Neuronal stem cell (in vitro differentiated cells): ENCODE measurements around the gene GOSR1.
"Not testable (repeated sequence)": the region's sequence is repeated elsewhere in the genome, so short reads cannot be mapped to it uniquely, and the experiment has no call there.

Source experiments
- DNase-seq: peaks from one replicate; pipeline ENCODE4 v3.0.0-alpha.2; 2013; ENCODE audit warnings: low spot score
- H2AFZ ChIP-seq: one replicate; pipeline ENCODE4 v1.6.1; 2013; ENCODE audit warnings: mild to moderate bottlenecking, low read length, inconsistent platforms
- H2AK5ac ChIP-seq: 2 replicates; pipeline ENCODE4 v1.6.1; 2013; ENCODE audit warnings: low read depth, mild to moderate bottlenecking, inconsistent platforms, low read length, moderate library complexity, mixed read lengths
- H2BK120ac ChIP-seq: 2 replicates; pipeline ENCODE4 v1.6.1; 2013; ENCODE audit warnings: low read depth, mild to moderate bottlenecking, inconsistent platforms, low read length, moderate library complexity, mixed read lengths
- H2BK12ac ChIP-seq: one replicate; pipeline ENCODE4 v1.6.1; 2013; ENCODE audit warnings: low read length, inconsistent platforms
- H2BK15ac ChIP-seq: 2 replicates; pipeline ENCODE4 v1.6.1; 2013; ENCODE audit warnings: mild to moderate bottlenecking, low read length, inconsistent platforms, mixed read lengths
- H2BK5ac ChIP-seq: one replicate; pipeline ENCODE4 v1.6.1; 2013; ENCODE audit warnings: inconsistent platforms, mild to moderate bottlenecking, low read length, moderate library complexity
- H3K14ac ChIP-seq: one replicate; pipeline ENCODE4 v1.6.1; 2013; ENCODE audit warnings: low read length, inconsistent platforms
- H3K18ac ChIP-seq: 2 replicates; pipeline ENCODE4 v1.6.1; 2013; ENCODE audit warnings: low read length, inconsistent platforms
- H3K23ac ChIP-seq: 2 replicates; pipeline ENCODE4 v1.6.1; 2013; ENCODE audit warnings: low read depth, mild to moderate bottlenecking, mixed read lengths, low read length, inconsistent platforms; ENCODE audit not compliant: poor library complexity
- H3K27ac ChIP-seq: replicated peaks from 3 replicates; pipeline ENCODE4 v1.5.1; 2013; ENCODE audit warnings: low read length, inconsistent platforms
- H3K27me3 ChIP-seq, 3 experiments: 2 replicates each; pipeline ENCODE4 v1.6.1; 2013; ENCODE audit warnings: low read length in 3 of 3, mild to moderate bottlenecking in 2 of 3, inconsistent platforms in 1 of 3, low read depth in 1 of 3, mixed read lengths in 1 of 3, moderate library complexity in 1 of 3; ENCODE audit not compliant: control insufficient read depth in 3 of 3, insufficient read depth in 3 of 3
- H3K36me3 ChIP-seq, 2 donors: replicated peaks in 1 of 2; 2 replicates each; pipeline ENCODE4 v1.6.1; 2013; ENCODE audit warnings: low read length in 2 of 2; ENCODE audit not compliant: control insufficient read depth in 2 of 2, insufficient read depth in 2 of 2
- H3K4ac ChIP-seq: 2 replicates; pipeline ENCODE4 v1.6.1; 2013; ENCODE audit warnings: inconsistent platforms, mild to moderate bottlenecking, low read length, moderate library complexity
- H3K4me1 ChIP-seq, 2 donors: 1 replicate in 1 of 2; 2 replicates in 1 of 2; pipeline ENCODE4 v1.6.1; 2013; ENCODE audit warnings: low read length in 2 of 2, low read depth in 1 of 2; ENCODE audit not compliant: control insufficient read depth in 2 of 2, insufficient read depth in 1 of 2
- H3K4me2 ChIP-seq: one replicate; pipeline ENCODE4 v1.6.1; 2013; ENCODE audit warnings: mild to moderate bottlenecking, low read length, inconsistent platforms; ENCODE audit not compliant: insufficient read depth, poor library complexity, severe bottlenecking
- H3K4me3 ChIP-seq, 2 donors: 2 replicates each; pipeline ENCODE4 v1.5.1; 2013; ENCODE audit warnings: low read length in 2 of 2, mild to moderate bottlenecking in 2 of 2, inconsistent platforms in 1 of 2, moderate library complexity in 1 of 2
- H3K79me1 ChIP-seq: one replicate; pipeline ENCODE4 v1.6.1; 2013; ENCODE audit warnings: low read depth, mild to moderate bottlenecking, inconsistent platforms, low read length, moderate library complexity
- H3K9ac ChIP-seq: one replicate; pipeline ENCODE4 v1.6.1; 2013; ENCODE audit warnings: mild to moderate bottlenecking, low read depth, low read length, inconsistent platforms; ENCODE audit not compliant: poor library complexity
- H3K9me3 ChIP-seq, 2 donors: replicated peaks in 1 of 2; 2 replicates each; pipeline versions ENCODE3 to v1.6.1; 2013; ENCODE audit warnings: low read length in 2 of 2, mild to moderate bottlenecking in 2 of 2, inconsistent platforms in 1 of 2, low read depth in 1 of 2, mixed read lengths in 1 of 2, moderate library complexity in 1 of 2; ENCODE audit not compliant: control insufficient read depth in 2 of 2, insufficient read depth in 1 of 2
- H4K8ac ChIP-seq: one replicate; pipeline ENCODE4 v1.6.1; 2013; ENCODE audit warnings: low read depth, mild to moderate bottlenecking, inconsistent platforms, low read length, moderate library complexity
- H4K91ac ChIP-seq: one replicate; pipeline ENCODE4 v1.6.1; 2013; ENCODE audit warnings: low read length, low read depth, mild to moderate bottlenecking, inconsistent platforms; ENCODE audit not compliant: poor library complexity
- WGBS, 2 donors: extraction: QIAGEN DNeasy Blood & Tissue Kit; methylation state at CpG; one replicate each; pipeline ENCODE4 v1.1.7; 2013; ENCODE audit warnings: missing lambda C conversion rate in 2 of 2, mixed read lengths in 1 of 2; ENCODE audit not compliant: insufficient read length in 2 of 2, insufficient replicate concordance in 1 of 2; ENCODE audit errors: extremely low coverage in 2 of 2; 5-methylcytosine and 5-hydroxymethylcytosine counted together

GOSR1 gene

GRCh38 chr17:30536846-30537245, 59.6 kb downstream of the GOSR1 start:
- H3K4me1 ChIP-seq, H3K9ac ChIP-seq, H3K14ac ChIP-seq, H3K4ac ChIP-seq, H4K8ac ChIP-seq, H2BK15ac ChIP-seq, H3K23ac ChIP-seq, H3K27me3 ChIP-seq, H2AFZ ChIP-seq, H2BK120ac ChIP-seq, H3K4me2 ChIP-seq, DNase-seq, H3K18ac ChIP-seq, H4K91ac ChIP-seq, H3K27ac ChIP-seq, H3K9me3 ChIP-seq, H3K4me3 ChIP-seq, H3K79me1 ChIP-seq, H3K36me3 ChIP-seq, H2BK5ac ChIP-seq, H2AK5ac ChIP-seq, H2BK12ac ChIP-seq: not testable (repeated sequence)
- WGBS, 2 donors = no CpG with 5 or more reads among the region's 16 CpGs

GRCh38 chr17:30537667-30538066, 60.5 kb downstream of the GOSR1 start:
- H4K91ac ChIP-seq, H3K18ac ChIP-seq, DNase-seq, H3K79me1 ChIP-seq, H3K14ac ChIP-seq, H3K23ac ChIP-seq, H3K9ac ChIP-seq, H3K27ac ChIP-seq, H2AK5ac ChIP-seq, H2BK12ac ChIP-seq, H2BK5ac ChIP-seq, H3K4me1 ChIP-seq, H3K36me3 ChIP-seq, H2BK120ac ChIP-seq, H3K27me3 ChIP-seq, H3K4ac ChIP-seq, H3K9me3 ChIP-seq, H2BK15ac ChIP-seq, H3K4me2 ChIP-seq, H3K4me3 ChIP-seq, H4K8ac ChIP-seq, H2AFZ ChIP-seq: not testable (repeated sequence)
- WGBS, 2 donors = no CpG with 5 or more reads among the region's 1 CpG

- H3K9ac ChIP-seq = no peak overlapping the region
- no peak overlapping the region for H3K4me2 ChIP-seq
- WGBS, 2 donors = no CpG with 5 or more reads among the region's 8 CpGs
- peak overlapping the region; percentile 34 for H2AFZ ChIP-seq
- H2AK5ac ChIP-seq = no peak overlapping the region
- H2BK15ac ChIP-seq = no peak overlapping the region
- no peaks in the 10 kb centered on the region for H3K9me3 ChIP-seq
- no peaks in the 10 kb centered on the region for H3K79me1 ChIP-seq
- no peak overlapping the region for H3K27ac ChIP-seq
- H3K23ac ChIP-seq = peak overlapping the region; percentile 34
- no peak overlapping the region for H3K14ac ChIP-seq
- H3K18ac ChIP-seq = peak overlapping the region; percentile 19
- no peak overlapping the region for H3K4me3 ChIP-seq
- H2BK12ac ChIP-seq = no peak overlapping the region
- DNase-seq = no peak
- H4K8ac ChIP-seq = no peak overlapping the region
- no peaks in the 10 kb centered on the region for H3K36me3 ChIP-seq
- no peak overlapping the region for H2BK120ac ChIP-seq
- H4K91ac ChIP-seq = no peak overlapping the region
- H2BK5ac ChIP-seq = no peak overlapping the region
- no peaks in the 10 kb centered on the region for H3K4me1 ChIP-seq
- H3K27me3 ChIP-seq = no peaks in the 10 kb centered on the region
- H3K4ac ChIP-seq = no peak overlapping the region
Observed at GRCh38 chr17:30541802-30542201, 64.6 kb downstream of the GOSR1 start.

- H2BK15ac ChIP-seq = no peak overlapping the region
- H2AK5ac ChIP-seq = no peak overlapping the region
- H3K4me3 ChIP-seq = no peak overlapping the region
- H3K9me3 ChIP-seq = peaks cover 0 to 3% of the 10 kb centered on the region in 2 donors
- no peak overlapping the region for H3K23ac ChIP-seq
- no peak overlapping the region for H3K14ac ChIP-seq
- no peak overlapping the region for H3K9ac ChIP-seq
- no peak overlapping the region for H3K4ac ChIP-seq
- H3K18ac ChIP-seq = no peak overlapping the region
- no peak overlapping the region for H4K8ac ChIP-seq
- no peaks in the 10 kb centered on the region for H3K79me1 ChIP-seq
- no peak overlapping the region for H3K27ac ChIP-seq
- WGBS, 2 donors = no CpG with 5 or more reads among the region's 2 CpGs
- no peaks in the 10 kb centered on the region for H3K27me3 ChIP-seq
- no peak overlapping the region for H2BK12ac ChIP-seq
- DNase-seq = no peak
- H2AFZ ChIP-seq = no peak overlapping the region
- no peaks in the 10 kb centered on the region for H3K36me3 ChIP-seq
- H3K4me1 ChIP-seq = no peaks in the 10 kb centered on the region
- no peak overlapping the region for H3K4me2 ChIP-seq
- no peak overlapping the region for H2BK120ac ChIP-seq
- no peak overlapping the region for H2BK5ac ChIP-seq
- no peak overlapping the region for H4K91ac ChIP-seq
Observed at GRCh38 chr17:30543456-30543855, 66.2 kb downstream of the GOSR1 start.
